ENCODE data around the gene SCAANT1. TPM values are rescaled to one million over a fixed set of nuclear protein-coding genes. Genes with fewer than 3 reads are reported as not detected.

Gene SCAANT1
- total and polyA plus RNA-seq, 9 donors: 0.53 to 1.4 TPM; not detected in 7

GRCh38 chr3:63864008-63864964, 47.9 kb downstream of the SCAANT1 start:
- Histone ChIP-seq H3K9me3 (replicated peaks; ENCODE audit: control insufficient read depth, low read depth, low read length) (no peaks in the 10 kb centered on the region), H3K36me3 (ENCODE audit: control insufficient read depth, insufficient read depth, low read length) (peaks cover 3% of the 10 kb centered on the region), H3K27me3 (ENCODE audit: control insufficient read depth, insufficient read depth, low read length) (no peaks in the 10 kb centered on the region), H3K27ac (ENCODE audit: low read length) (peak overlapping the region; percentile 71), H3K4me1 (ENCODE audit: control insufficient read depth, insufficient read depth, low read length) (peaks cover 10% of the 10 kb centered on the region), H3K4me3 (ENCODE audit: low read length) (peak overlapping the region; percentile 67)
- under 1% methylated on average over 69 of the region's 93 CpGs for WGBS (ENCODE audit: insufficient coverage)
- DNase-seq: peak; percentile 53

GRCh38 chr3:63863150-63864007, 48.8 kb downstream of the SCAANT1 start, which contains the start of the genes ATXN7 and THOC7:
Gene ATXN7 (plus strand): TSS chr3:63863867. CDS start chr3:63912599, 48,732 bp downstream.
Gene THOC7 (minus strand): TSS chr3:63863805. CDS start chr3:63863790, 15 bp downstream.
- peaks cover 3% of the 10 kb centered on the region for H3K36me3 ChIP-seq (ENCODE audit: control insufficient read depth, insufficient read depth, low read length)
- under 1% methylated on average over 91 of the region's 98 CpGs for WGBS (ENCODE audit: insufficient coverage)
- DNase-seq: peak; percentile 83
- no peaks in the 10 kb centered on the region for H3K27me3 ChIP-seq (ENCODE audit: control insufficient read depth, insufficient read depth, low read length)
- peaks cover 10% of the 10 kb centered on the region for H3K4me1 ChIP-seq (ENCODE audit: control insufficient read depth, insufficient read depth, low read length)
- H3K4me3 ChIP-seq (ENCODE audit: low read length): peak within 1 kb of the TSS; percentile 88
- peak within 1 kb of the TSS; percentile 87 for H3K27ac ChIP-seq (ENCODE audit: low read length)
- no peaks in the 10 kb centered on the region for H3K9me3 ChIP-seq (replicated peaks; ENCODE audit: control insufficient read depth, low read depth, low read length)

GRCh38 chr3:63862804-63863149, 49.4 kb downstream of the SCAANT1 start:
- H3K27me3 ChIP-seq (ENCODE audit: control insufficient read depth, insufficient read depth, low read length): no peaks in the 10 kb centered on the region
- peaks cover 3% of the 10 kb centered on the region for H3K36me3 ChIP-seq (ENCODE audit: control insufficient read depth, insufficient read depth, low read length)
- DNase-seq: peak; percentile 7
- H3K9me3 ChIP-seq (replicated peaks; ENCODE audit: control insufficient read depth, low read depth, low read length): no peaks in the 10 kb centered on the region
- H3K27ac ChIP-seq (ENCODE audit: low read length): peak overlapping the region; percentile 87
- H3K4me1 ChIP-seq (ENCODE audit: control insufficient read depth, insufficient read depth, low read length): peaks cover 10% of the 10 kb centered on the region
- WGBS (ENCODE audit: insufficient coverage): 25% methylated on average over 5 of the region's 5 CpGs
- peak overlapping the region; percentile 88 for H3K4me3 ChIP-seq (ENCODE audit: low read length)

Other genes starting within 250 kb of the SCAANT1 start
- gene C3orf49, start 93.1 kb downstream of the SCAANT1 start, total RNA-seq: not detected
- gene C3orf49, start 93.1 kb downstream of the SCAANT1 start, polyA plus RNA-seq (ENCODE audit: insufficient read depth in 1 of 8, insufficient read length in 8 of 8, low replicate concordance in 1 of 8): under 1 TPM in 7 of 8 donors, not detected in 1; 0.10 to 0.71 (median 0.30) TPM
- 48.6 TPM for gene THOC7, start 48.6 kb downstream of the SCAANT1 start, total RNA-seq
- 10 to 100 TPM; 50.2 to 64.1 (median 57.1) TPM for gene THOC7, start 48.6 kb downstream of the SCAANT1 start, polyA plus RNA-seq (ENCODE audit: insufficient read depth in 1 of 8, insufficient read length in 8 of 8, low replicate concordance in 1 of 8)
- 8.1 TPM for gene ATXN7, start 48.5 kb downstream of the SCAANT1 start, total RNA-seq
- 10 to 100 TPM in 3 of 8 donors, 1 to 10 TPM in 5; 8.1 to 13.6 (median 9.6) TPM for gene ATXN7, start 48.5 kb downstream of the SCAANT1 start, polyA plus RNA-seq (ENCODE audit: insufficient read depth in 1 of 8, insufficient read length in 8 of 8, low replicate concordance in 1 of 8)
- 68.6 TPM for gene PSMD6, start 111.1 kb upstream of the SCAANT1 start, total RNA-seq
- 10 to 100 TPM; 72.4 to 87.6 (median 82.9) TPM for gene PSMD6, start 111.1 kb upstream of the SCAANT1 start, polyA plus RNA-seq (ENCODE audit: insufficient read depth in 1 of 8, insufficient read length in 8 of 8, low replicate concordance in 1 of 8)

Measured in muscle of leg (tissue), 11 donors.